ENCODE measurements around the gene ADCK1.

DNA sequence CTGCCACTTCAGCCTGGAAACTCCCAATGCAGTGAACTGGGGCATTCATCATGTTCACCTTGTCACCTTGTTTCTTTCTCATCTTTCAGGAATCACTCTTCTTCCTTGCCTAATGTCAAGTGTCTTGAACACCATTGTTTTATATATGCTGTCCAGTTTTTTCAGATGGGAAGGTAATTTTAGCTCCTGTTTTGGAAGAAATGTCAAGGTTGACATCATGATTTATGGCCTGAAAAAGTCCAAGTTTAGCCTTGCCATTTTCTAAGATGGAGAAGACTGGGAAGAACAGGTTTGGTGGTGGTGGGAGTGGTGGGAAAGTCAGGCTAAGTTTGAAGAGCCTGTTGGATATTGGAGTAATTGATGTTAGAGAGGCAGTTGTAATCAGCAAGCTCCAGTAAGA, 54.0 kb downstream of the ADCK1 start:
- TF ChIP-seq CTCF (IDR thresholded peaks at IDR 0.05; ENCODE audit: poor library complexity) (no peak), EZH2 (IDR thresholded peaks at IDR 0.05; ENCODE audit: borderline replicate concordance) (no peak)
